Ishikawa (cell line): ENCODE data around the gene BTBD7.

Experiments used
- EP300 ChIP-seq: IDR thresholded peaks from 2 replicates; pipeline ENCODE4 v1.6.1; 2012; ENCODE audit warnings: borderline replicate concordance
- TEAD4 ChIP-seq: IDR thresholded peaks from 2 replicates; pipeline ENCODE4 v1.6.1; 2012
- TF ChIP-seq, protein P1 (sequence below): IDR thresholded peaks from 2 replicates; pipeline ENCODE4 v1.6.1; 2012; ENCODE audit warnings: low read depth, mild to moderate bottlenecking

DNA sequence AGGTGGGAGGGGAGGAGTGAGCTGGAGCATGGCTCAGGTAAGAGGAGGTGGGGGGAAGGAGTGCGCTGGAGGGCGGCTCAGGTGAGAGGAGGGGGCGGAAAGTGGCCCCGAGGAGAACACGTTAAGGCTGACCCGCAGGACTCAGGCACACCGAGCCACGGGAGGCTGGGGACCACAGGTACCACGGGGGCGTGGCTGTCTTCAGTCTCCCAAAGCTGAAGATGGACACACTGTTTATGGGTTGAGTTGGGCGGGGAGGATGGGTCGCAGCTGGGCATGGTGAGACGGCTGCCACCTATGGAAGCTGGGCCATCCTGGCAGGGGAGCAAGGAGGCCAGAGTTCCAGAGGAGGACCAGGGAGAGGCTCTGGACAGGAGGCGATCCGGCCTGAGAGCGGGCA is 102.3 kb downstream of the BTBD7 start:
- TF ChIP-seq, protein P1, sequence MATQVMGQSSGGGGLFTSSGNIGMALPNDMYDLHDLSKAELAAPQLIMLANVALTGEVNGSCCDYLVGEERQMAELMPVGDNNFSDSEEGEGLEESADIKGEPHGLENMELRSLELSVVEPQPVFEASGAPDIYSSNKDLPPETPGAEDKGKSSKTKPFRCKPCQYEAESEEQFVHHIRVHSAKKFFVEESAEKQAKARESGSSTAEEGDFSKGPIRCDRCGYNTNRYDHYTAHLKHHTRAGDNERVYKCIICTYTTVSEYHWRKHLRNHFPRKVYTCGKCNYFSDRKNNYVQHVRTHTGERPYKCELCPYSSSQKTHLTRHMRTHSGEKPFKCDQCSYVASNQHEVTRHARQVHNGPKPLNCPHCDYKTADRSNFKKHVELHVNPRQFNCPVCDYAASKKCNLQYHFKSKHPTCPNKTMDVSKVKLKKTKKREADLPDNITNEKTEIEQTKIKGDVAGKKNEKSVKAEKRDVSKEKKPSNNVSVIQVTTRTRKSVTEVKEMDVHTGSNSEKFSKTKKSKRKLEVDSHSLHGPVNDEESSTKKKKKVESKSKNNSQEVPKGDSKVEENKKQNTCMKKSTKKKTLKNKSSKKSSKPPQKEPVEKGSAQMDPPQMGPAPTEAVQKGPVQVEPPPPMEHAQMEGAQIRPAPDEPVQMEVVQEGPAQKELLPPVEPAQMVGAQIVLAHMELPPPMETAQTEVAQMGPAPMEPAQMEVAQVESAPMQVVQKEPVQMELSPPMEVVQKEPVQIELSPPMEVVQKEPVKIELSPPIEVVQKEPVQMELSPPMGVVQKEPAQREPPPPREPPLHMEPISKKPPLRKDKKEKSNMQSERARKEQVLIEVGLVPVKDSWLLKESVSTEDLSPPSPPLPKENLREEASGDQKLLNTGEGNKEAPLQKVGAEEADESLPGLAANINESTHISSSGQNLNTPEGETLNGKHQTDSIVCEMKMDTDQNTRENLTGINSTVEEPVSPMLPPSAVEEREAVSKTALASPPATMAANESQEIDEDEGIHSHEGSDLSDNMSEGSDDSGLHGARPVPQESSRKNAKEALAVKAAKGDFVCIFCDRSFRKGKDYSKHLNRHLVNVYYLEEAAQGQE: no peak
- TF ChIP-seq EP300 (no peak), TEAD4 (no peak)
